ENCODE data around the gene ENOX1.
A peak's percentile ranks its signal among the peaks of the same experiment; 100 is the strongest.

Gene ENOX1

GRCh38 chr13:43360171-43360570 lies 426.6 kb downstream of the ENOX1 start:
- TF ChIP-seq CTCF (IDR thresholded peaks at IDR 0.05; ENCODE audit: control insufficient read depth, insufficient read depth, low read depth, low read length, missing control alignments), result no peak
- no peak overlapping the region for H3K4me3 ChIP-seq (ENCODE audit: control insufficient read depth, low read depth, low read length)
- DNase-seq (ENCODE audit: low read depth), result no peak

GRCh38 chr13:43359536-43359935 lies 427.2 kb downstream of the ENOX1 start:
- no peak for TF ChIP-seq CTCF (IDR thresholded peaks at IDR 0.05; ENCODE audit: control insufficient read depth, insufficient read depth, low read depth, low read length, missing control alignments)
- DNase-seq (ENCODE audit: low read depth), result no peak
- H3K4me3 ChIP-seq (ENCODE audit: control insufficient read depth, low read depth, low read length), result no peak overlapping the region

GRCh38 chr13:43357564-43357963 lies 429.2 kb downstream of the ENOX1 start:
- TF ChIP-seq CTCF (IDR thresholded peaks at IDR 0.05; ENCODE audit: control insufficient read depth, insufficient read depth, low read depth, low read length, missing control alignments), result no peak

GRCh38 chr13:43356567-43356966 lies 430.2 kb downstream of the ENOX1 start:
- no peak for TF ChIP-seq CTCF (IDR thresholded peaks at IDR 0.05; ENCODE audit: control insufficient read depth, insufficient read depth, low read depth, low read length, missing control alignments)
- H3K4me3 ChIP-seq (ENCODE audit: control insufficient read depth, low read depth, low read length), result no peak overlapping the region
- DNase-seq (ENCODE audit: low read depth), result peak; percentile 11

More at GRCh38 chr13:43357564-43357963, 429.2 kb downstream of the ENOX1 start:
- no peak overlapping the region for H3K4me3 ChIP-seq (ENCODE audit: control insufficient read depth, low read depth, low read length)
- no peak for DNase-seq (ENCODE audit: low read depth)

GRCh38 chr13:43355774-43356173 lies 431.0 kb downstream of the ENOX1 start:
- H3K4me3 ChIP-seq (ENCODE audit: control insufficient read depth, low read depth, low read length), result no peak overlapping the region
- DNase-seq (ENCODE audit: low read depth), result no peak
- no peak for TF ChIP-seq CTCF (IDR thresholded peaks at IDR 0.05; ENCODE audit: control insufficient read depth, insufficient read depth, low read depth, low read length, missing control alignments)

GRCh38 chr13:43354153-43354945 lies 432.4 kb downstream of the ENOX1 start:
- no peak for DNase-seq (ENCODE audit: low read depth)
- H3K4me3 ChIP-seq (ENCODE audit: control insufficient read depth, low read depth, low read length), result no peak overlapping the region
- TF ChIP-seq CTCF (IDR thresholded peaks at IDR 0.05; ENCODE audit: control insufficient read depth, insufficient read depth, low read depth, low read length, missing control alignments), result no peak

Measured in AG09309 (cell line).